Articular chondrocyte of knee joint (primary cell): ENCODE measurements around the gene SGTA. TPM values are rescaled to one million over a fixed set of nuclear protein-coding genes. Genes with fewer than 3 reads are reported as not detected.

Experiments
- total RNA-seq: library from RNA; depleted of rRNA; stranded (reverse); fragments of >200 nt; gene quantifications from 2 replicates; pipeline ENCODE4 v1.2.3, GENCODE V29; 2012

The SGTA gene, protein sequence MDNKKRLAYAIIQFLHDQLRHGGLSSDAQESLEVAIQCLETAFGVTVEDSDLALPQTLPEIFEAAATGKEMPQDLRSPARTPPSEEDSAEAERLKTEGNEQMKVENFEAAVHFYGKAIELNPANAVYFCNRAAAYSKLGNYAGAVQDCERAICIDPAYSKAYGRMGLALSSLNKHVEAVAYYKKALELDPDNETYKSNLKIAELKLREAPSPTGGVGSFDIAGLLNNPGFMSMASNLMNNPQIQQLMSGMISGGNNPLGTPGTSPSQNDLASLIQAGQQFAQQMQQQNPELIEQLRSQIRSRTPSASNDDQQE
- total RNA-seq, result 33.5 and 34.1 TPM in 2 replicates

DNA sequence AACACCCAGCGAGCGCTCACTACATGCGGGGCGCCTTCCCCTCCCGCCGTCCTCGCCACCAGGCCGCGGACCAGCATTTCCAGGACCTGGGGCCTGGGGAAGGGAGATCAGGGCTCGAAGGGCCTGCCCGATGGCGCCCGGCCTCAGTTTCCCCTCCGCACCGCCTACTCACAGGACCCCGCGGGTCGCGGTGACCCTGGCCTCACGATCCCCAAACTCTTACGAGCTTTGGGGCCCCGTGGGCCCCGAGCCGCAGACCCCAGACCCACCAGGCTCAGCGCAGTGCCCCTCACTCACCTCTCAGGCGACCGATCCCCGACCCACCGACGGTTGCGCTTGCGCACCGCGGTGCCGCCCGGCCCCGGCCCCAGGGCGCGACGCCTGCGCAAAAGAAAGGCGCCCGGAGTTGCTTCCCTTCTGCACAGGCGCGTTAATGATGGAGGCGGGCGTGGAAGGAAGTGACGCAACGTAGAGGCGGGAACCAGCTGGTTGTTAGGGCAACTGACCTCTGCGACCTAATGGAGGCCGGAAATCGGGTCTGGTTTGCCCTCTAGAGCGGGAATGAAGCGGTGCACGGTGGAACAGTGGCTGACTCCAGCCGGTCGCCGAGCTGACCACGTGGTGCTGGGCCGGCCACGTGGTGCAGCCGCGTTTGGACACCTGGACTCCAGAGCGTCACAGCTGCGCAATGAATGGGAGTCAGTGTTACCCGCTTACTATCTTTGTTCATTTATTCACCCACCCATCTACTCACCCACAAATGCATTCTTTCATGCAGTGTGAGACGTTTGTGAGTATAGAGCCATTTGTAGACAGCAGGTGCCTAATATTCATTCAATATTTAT lies at the start of gene SGTA:
SGTA (minus strand) TSS at position 338 of the 845 bp plus-strand sequence. CDS start 14,205 bp downstream, outside the sequence.

DNA sequence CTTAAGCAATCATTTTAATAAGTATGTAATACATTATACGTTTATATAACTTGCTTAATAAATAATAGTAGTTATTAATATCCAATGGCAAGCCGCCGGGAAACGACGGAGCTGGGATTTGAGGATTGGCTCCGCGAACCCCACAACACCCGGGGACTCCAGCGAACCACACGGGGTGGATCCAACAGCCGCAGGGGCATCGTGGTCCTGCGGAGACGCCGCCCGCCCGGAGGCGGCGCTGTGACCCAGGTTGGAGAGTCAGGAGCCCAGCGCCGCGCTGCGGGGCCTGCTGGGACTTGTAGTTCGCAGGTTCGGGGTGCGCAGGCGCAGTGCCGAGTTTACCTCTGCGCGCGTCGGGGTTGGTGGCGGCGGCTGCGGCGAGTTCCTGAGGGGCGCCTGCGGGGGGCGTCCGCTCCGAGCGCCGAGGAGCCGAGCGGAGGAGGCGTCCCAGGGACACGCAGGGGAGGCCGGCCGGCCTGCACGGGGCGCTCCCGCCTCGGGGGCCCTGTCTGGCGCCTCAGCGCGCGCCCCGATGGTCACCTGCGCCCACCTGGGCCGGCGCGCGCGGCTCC lies 36.6 kb upstream of the SGTA start, which contains the start of gene ZNF554:
ZNF554 (plus strand) TSS at position 329 of the 572 bp plus-strand sequence; CDS start at position 533, 204 bp downstream.

DNA sequence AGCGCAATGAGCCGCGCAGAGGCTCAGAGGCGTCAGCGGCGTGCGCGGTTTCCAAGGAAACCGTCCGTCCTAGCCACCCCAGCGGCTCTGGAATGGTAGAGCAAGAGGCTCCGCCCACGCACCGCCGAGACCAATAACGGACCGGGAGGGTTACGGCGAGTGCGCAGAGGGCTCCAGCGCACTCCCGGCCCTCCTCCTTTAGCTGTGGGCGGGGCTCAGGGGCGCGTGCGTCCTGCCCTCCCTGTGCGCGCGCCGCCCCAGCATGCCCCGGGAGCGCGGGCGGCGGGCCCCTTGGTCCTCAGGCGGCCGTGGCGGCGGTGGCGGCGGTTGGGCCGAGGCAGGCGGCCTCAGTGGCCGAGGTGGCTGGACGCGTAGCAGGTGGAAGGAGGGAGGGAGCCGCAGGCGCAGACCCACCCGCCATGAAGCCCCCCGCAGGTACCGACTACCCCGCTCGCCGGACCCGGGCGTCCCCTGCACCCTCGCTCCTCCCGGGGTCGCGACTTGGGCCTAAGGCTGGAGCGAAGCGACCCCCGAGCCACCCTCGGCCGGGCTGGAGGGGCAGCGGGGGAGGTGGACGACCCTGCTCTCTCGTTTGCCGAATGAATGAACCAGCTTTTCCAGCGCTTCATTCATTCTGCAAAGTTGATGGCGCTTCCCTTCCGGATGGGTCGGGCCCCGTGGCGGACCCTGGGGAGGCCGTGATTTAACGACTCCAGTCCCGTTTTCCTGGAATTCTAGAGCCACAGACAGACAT lies 2.3 kb upstream of the SGTA start, which contains the start of gene THOP1:
THOP1 (plus strand) TSS at position 260 of the 754 bp plus-strand sequence; CDS start at position 420, 160 bp downstream.

DNA sequence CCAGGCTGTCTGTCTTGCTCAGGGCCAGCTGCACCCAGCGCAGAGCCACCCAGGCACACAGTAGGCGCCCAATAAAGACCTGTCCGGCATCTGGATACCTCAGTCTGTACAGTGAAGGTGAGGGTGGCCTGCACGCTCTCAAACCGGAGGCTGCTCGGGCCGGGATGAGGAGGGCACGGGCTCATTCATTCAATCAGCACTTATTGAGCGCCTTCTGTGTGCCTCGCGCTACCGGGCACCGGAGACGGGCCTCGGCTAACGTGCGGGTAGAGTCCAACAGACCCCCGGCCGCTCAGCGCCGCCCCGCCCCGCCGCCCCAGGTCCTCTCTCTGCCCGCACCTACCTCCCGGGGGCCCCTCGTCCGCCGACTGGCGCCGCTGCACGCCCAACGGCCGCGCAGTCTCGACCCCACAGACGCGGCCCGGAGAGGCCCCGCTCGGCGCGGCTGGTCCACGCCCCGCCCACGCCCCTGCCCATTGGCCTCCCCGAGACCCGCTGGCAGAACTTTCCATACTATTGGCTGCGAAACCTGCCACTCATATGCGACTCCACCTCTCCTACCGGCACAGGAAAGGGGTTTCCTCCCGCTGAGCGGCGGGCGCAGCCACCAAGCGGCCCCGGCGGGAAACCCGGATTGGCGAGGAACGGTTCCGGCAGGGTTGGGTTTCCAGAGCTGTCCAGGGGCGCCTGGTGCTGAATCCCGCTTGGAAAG lies 43.3 kb downstream of the SGTA start, which contains the start of gene SLC39A3:
SLC39A3 (minus strand) TSS at position 416 of the 712 bp plus-strand sequence. CDS start 2,760 bp downstream, outside the sequence.

DNA sequence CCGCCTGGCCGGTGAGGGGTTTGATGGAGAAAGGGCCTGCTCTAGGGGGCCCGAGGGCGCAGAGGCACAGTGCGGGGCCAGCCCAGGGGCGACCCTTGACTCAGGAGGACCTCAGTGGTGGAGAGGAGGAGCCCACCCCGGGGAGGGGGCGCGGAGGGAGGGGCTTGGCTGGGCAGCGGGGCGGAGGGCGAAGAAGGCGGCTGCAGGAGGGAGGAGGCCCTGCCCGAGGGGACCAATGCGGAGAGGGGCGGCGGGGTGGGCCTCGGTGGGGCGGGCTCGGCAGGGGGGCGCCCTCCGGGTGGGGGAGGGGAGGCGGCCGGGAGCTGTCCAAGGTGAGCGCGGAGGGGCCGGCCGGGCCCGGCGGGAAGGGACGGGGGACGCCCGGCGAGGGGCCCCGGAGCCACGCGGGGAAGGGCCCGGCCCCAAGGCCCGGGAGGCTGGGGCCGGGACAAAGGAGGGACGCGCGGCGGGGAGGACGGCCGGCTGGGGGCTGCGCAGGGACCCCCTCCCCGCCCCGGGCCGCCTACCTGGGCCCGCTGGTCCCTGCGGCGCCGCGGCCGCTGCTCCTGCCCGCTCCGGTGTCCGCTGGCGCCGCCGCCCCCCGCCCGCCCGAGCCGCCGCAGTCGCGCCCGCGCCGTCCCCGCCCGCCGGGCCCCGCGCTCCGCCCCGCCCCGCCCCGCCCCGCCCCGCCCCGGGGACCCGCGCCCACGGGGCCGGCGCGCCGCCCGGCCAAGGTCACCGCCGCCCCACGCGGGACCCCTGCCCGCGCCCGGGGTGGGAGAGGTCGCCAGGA lies 62.1 kb downstream of the SGTA start, which contains the start of gene DIRAS1:
DIRAS1 (minus strand) TSS at position 596 of the 793 bp plus-strand sequence. CDS start 3,566 bp downstream, outside the sequence.

Other genes starting within 250 kb of the SGTA start
- 0.76 and 0.78 TPM in 2 replicates for gene GNG7, start 80.6 kb downstream of the SGTA start, total RNA-seq
- gene DIRAS1, start 61.9 kb downstream of the SGTA start, total RNA-seq, result 12.4 and 13.6 TPM in 2 replicates
- gene SLC39A3, start 43.3 kb downstream of the SGTA start, total RNA-seq, result 23.7 and 24.7 TPM in 2 replicates
- gene THOP1, start 2.2 kb upstream of the SGTA start, total RNA-seq, result 53.1 and 53.8 TPM in 2 replicates
- gene ZNF554, start 36.6 kb upstream of the SGTA start, total RNA-seq, result 5.4 and 6.1 TPM in 2 replicates
- 7.8 and 9.2 TPM in 2 replicates for gene ZNF555, start 58.2 kb upstream of the SGTA start, total RNA-seq
- not detected in 2 replicates for gene ZNF556, start 84.1 kb upstream of the SGTA start, total RNA-seq
- 4.2 and 4.9 TPM in 2 replicates for gene ZNF57, start 117.7 kb upstream of the SGTA start, total RNA-seq
- 3.8 and 4.6 TPM in 2 replicates for gene ZNF77, start 161.7 kb upstream of the SGTA start, total RNA-seq
- 2.7 and 2.8 TPM in 2 replicates for gene TLE6, start 194.3 kb upstream of the SGTA start, total RNA-seq
- gene TLE2, start 246.0 kb upstream of the SGTA start, total RNA-seq, result 4.5 and 8.1 TPM in 2 replicates